Caco-2 (cell line): ENCODE data around the gene ZSCAN5A. TPM values are rescaled to one million over a fixed set of nuclear protein-coding genes. Genes with fewer than 3 reads are reported as not detected.

ENCODE experiments used
- BruUV-seq: library from RNA; stranded (reverse); fragments of 400-500 nt; replicated peaks from 2 replicates; lab custom pipeline; 2021; lab: Mats Ljungman, UMichigan
- CTCF ChIA-PET: fragments of 300-600 bp; sonication (Branson Sonifier 250); formaldehyde crosslinking; loops from one replicate; lab custom pipeline; 2022; ENCODE audit warnings: antibody characterized with exemption; lab: Charles Lee
- POLR2A ChIA-PET: fragments of 300-600 bp; sonication (Branson Sonifier 250); formaldehyde crosslinking; loops from one replicate; lab custom pipeline; 2022; ENCODE audit warnings: antibody characterized with exemption; lab: Charles Lee
- DNase-seq, 2 experiments: peaks; one replicate each; pipeline versions ENCODE4 v3.0.0 to v3.0.0-alpha.2; 2020 to 2022
- H3K27me3 ChIP-seq: replicated peaks from 2 replicates; pipeline ENCODE4 v1.6.0; 2011; ENCODE audit warnings: low read length; ENCODE audit not compliant: control insufficient read depth, insufficient read depth
- H3K36me3 ChIP-seq: 2 replicates; pipeline ENCODE4 v1.5.1; 2011; ENCODE audit warnings: low read length; ENCODE audit not compliant: control insufficient read depth, insufficient read depth
- H3K4me1 ChIP-seq: fragments of 250-450 bp; sonication (Bioruptor Pico); 2 replicates; pipeline ENCODE4 v1.5.1; 2020; ENCODE audit warnings: mild to moderate bottlenecking
- H3K4me3 ChIP-seq: 2 replicates; pipeline ENCODE4 v1.5.1; 2011; ENCODE audit warnings: low read depth, mild to moderate bottlenecking, control low read depth, low read length
- H3K9me3 ChIP-seq: fragments of 250-450 bp; sonication (Bioruptor Pico); 2 replicates; pipeline ENCODE4 v1.5.1; 2020; ENCODE audit warnings: mild to moderate bottlenecking, moderate library complexity
- H3K27ac Mint-ChIP-seq: one replicate; pipeline ENCODE4 v1.8.0; 2022; ENCODE audit warnings: mixed read lengths; ENCODE audit not compliant: unreplicated experiment
- H3K27me3 Mint-ChIP-seq: one replicate; pipeline ENCODE4 v1.8.0; 2022; ENCODE audit warnings: mixed read lengths; ENCODE audit not compliant: insufficient read depth, unreplicated experiment
- H3K36me3 Mint-ChIP-seq: one replicate; pipeline ENCODE4 v1.8.0; 2022; ENCODE audit warnings: mild to moderate bottlenecking, mixed read lengths; ENCODE audit not compliant: insufficient read depth, unreplicated experiment
- H3K4me1 Mint-ChIP-seq: one replicate; pipeline ENCODE4 v1.8.0; 2022; ENCODE audit warnings: low read depth, mixed read lengths; ENCODE audit not compliant: unreplicated experiment
- H3K4me3 Mint-ChIP-seq: one replicate; pipeline ENCODE4 v1.8.0; 2022; ENCODE audit warnings: mild to moderate bottlenecking, moderate library complexity, mixed read lengths; ENCODE audit not compliant: unreplicated experiment
- H3K9me3 Mint-ChIP-seq: one replicate; pipeline ENCODE4 v1.8.0; 2022; ENCODE audit warnings: mixed read lengths; ENCODE audit not compliant: unreplicated experiment
- intact Hi-C: fragments of 100-400 bp; cut with micrococcal nuclease; formaldehyde crosslinking; loops from one replicate; pipeline ENCODE4 v1.10.0; 2022; ENCODE audit not compliant: unreplicated experiment
- total RNA-seq: library from RNA; stranded (reverse); gene quantifications from 2 replicates; pipeline ENCODE4 v1.2.3, GENCODE V29; 2022
- TF ChIP-seq, protein P1 (sequence below), 2 experiments: fragments of 200-600 bp in 1 of 2; IDR thresholded peaks; 1 replicate in 1 of 2; 2 replicates in 1 of 2; pipeline versions ENCODE4 v1.5.1 to v1.8.0; 2011 to 2022; ENCODE audit warnings: antibody characterized with exemption in 1 of 2, control low read depth in 1 of 2, inconsistent platforms in 1 of 2, low read depth in 1 of 2, low read length in 1 of 2, mild to moderate bottlenecking in 1 of 2, moderate library complexity in 1 of 2; ENCODE audit not compliant: insufficient read depth in 1 of 2, severe bottlenecking in 1 of 2, unreplicated experiment in 1 of 2

ZSCAN5A gene
- total RNA-seq, 1 experiment from 2014 or later: 11.3 TPM

GRCh38 chr19:56317749-56318148 is 3.1 kb upstream of the ZSCAN5A start:
- peaks cover 26% of the 10 kb centered on the region for H3K36me3 Mint-ChIP-seq
- intact Hi-C loops: no loop called here
- ChIA-PET CTCF (no interaction called here), POLR2A (no interaction called here)
- no peaks in the 10 kb centered on the region for H3K9me3 ChIP-seq
- TF ChIP-seq, protein P1, sequence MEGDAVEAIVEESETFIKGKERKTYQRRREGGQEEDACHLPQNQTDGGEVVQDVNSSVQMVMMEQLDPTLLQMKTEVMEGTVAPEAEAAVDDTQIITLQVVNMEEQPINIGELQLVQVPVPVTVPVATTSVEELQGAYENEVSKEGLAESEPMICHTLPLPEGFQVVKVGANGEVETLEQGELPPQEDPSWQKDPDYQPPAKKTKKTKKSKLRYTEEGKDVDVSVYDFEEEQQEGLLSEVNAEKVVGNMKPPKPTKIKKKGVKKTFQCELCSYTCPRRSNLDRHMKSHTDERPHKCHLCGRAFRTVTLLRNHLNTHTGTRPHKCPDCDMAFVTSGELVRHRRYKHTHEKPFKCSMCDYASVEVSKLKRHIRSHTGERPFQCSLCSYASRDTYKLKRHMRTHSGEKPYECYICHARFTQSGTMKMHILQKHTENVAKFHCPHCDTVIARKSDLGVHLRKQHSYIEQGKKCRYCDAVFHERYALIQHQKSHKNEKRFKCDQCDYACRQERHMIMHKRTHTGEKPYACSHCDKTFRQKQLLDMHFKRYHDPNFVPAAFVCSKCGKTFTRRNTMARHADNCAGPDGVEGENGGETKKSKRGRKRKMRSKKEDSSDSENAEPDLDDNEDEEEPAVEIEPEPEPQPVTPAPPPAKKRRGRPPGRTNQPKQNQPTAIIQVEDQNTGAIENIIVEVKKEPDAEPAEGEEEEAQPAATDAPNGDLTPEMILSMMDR (IDR thresholded peaks at IDR 0.05; ENCODE audit: insufficient read depth in 1 of 2, low read depth in 1 of 2, low read length in 1 of 2, severe bottlenecking in 1 of 2, unreplicated experiment in 1 of 2): no peak
- DNase-seq: no peak
- H3K4me3 Mint-ChIP-seq: no peak overlapping the region
- no peaks in the 10 kb centered on the region for H3K36me3 ChIP-seq
- H3K4me1 ChIP-seq: peaks cover 9% of the 10 kb centered on the region; the same call in 1 of the 2 replicates
- no peak overlapping the region for H3K27ac Mint-ChIP-seq
- no peak overlapping the region for H3K4me3 ChIP-seq
- H3K9me3 Mint-ChIP-seq: no peaks in the 10 kb centered on the region
- peaks cover 2% of the 10 kb centered on the region for H3K27me3 Mint-ChIP-seq
- H3K4me1 Mint-ChIP-seq: peaks cover 12% of the 10 kb centered on the region
- BruUV-seq: no TSS peak
- no peaks in the 10 kb centered on the region for H3K27me3 ChIP-seq

GRCh38 chr19:56316728-56317127 is 2.1 kb upstream of the ZSCAN5A start:
- Mint-ChIP-seq H3K9me3 (no peaks in the 10 kb centered on the region), H3K4me1 (peaks cover 12% of the 10 kb centered on the region), H3K27ac (no peak overlapping the region), H3K36me3 (peaks cover 27% of the 10 kb centered on the region), H3K27me3 (no peaks in the 10 kb centered on the region), H3K4me3 (peak overlapping the region; percentile 86)
- Histone ChIP-seq H3K36me3 (no peaks in the 10 kb centered on the region), H3K27me3 (no peaks in the 10 kb centered on the region), H3K4me3 (no peak overlapping the region), H3K9me3 (no peaks in the 10 kb centered on the region), H3K4me1 (peaks cover 9% of the 10 kb centered on the region; the same call in 1 of the 2 replicates)
- intact Hi-C loops: no loop called here
- BruUV-seq: no TSS peak
- CTCF ChIA-PET: no interaction called here
- POLR2A ChIA-PET: interaction anchor here (0.6 kb wide), 1 partner anchor 176 kb away, joined by 5 read pairs; the partner anchor contains the start of gene ZNF444
- TF ChIP-seq, protein P1 (IDR thresholded peaks at IDR 0.05; ENCODE audit: insufficient read depth in 1 of 2, low read depth in 1 of 2, low read length in 1 of 2, severe bottlenecking in 1 of 2, unreplicated experiment in 1 of 2): no peak
- no peak for DNase-seq

DNA sequence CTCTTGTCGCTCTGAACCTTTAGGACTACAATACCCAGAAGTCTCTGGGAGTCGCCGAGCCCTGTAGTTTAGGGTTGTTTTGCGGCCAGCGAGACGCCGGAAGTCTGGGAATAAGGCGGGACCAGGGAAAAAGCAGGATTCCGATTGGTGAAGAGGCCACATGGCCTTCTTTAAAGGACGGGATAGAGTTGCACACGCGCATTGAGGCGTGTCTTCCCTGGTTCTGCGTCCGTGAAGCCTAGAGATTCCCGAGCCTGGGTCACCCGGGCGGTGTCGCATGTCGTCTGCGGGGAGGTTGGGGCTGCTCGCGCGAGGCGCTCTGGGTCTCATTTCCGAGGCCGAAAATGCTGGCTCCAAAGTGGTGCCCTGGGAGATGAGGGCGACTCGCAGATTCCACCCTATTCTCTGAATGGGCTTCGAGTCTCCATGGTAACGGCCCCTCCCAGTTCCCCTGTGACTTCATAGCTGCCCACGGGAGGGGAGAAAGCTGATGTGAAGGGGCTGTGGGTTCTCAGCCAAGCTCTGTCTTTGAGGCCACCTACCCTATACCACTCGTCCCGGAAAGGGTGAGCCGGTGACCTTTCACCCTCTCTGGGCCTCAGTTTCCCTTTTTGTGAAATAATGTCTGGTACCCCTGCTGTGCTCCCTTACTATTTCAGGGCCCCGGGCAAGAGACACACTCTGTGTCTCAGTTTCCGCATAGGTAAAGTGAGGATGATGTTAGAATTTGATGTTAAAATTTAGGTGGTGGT is 614 bp upstream of the ZSCAN5A start:
- Histone ChIP-seq H3K4me1 (peaks cover 9% of the 10 kb centered on the region; the same call in 1 of the 2 replicates), H3K36me3 (no peaks in the 10 kb centered on the region), H3K4me3 (peak overlapping the region; percentile 66), H3K9me3 (no peaks in the 10 kb centered on the region), H3K27me3 (no peaks in the 10 kb centered on the region)
- DNase-seq: peak; percentile 96 to 98
- BruUV-seq: TSS peak; percentile 68
- peak overlapping the region; percentile 98 for H3K27ac Mint-ChIP-seq
- ChIA-PET POLR2A (interaction anchor here (0.6 kb wide), 5 partner anchors 174 to 195 kb away, joined by 3 to 7 read pairs (median 3); no protein-coding TSS in a partner anchor), CTCF (interaction anchor here (0.6 to 2.3 kb wide), 6 partner anchors 18 to 1339 kb away, joined by 3 to 18 read pairs (median 6); no protein-coding TSS in a partner anchor)
- no peaks in the 10 kb centered on the region for H3K27me3 Mint-ChIP-seq
- peak overlapping the region; percentile 86 for H3K4me3 Mint-ChIP-seq
- H3K9me3 Mint-ChIP-seq: no peaks in the 10 kb centered on the region
- peaks cover 12% of the 10 kb centered on the region for H3K4me1 Mint-ChIP-seq
- intact Hi-C loops: loop anchor here (2.0 kb wide), 1 partner anchor 194 kb away; the partner anchor contains the start of gene ZNF787
- peaks cover 27% of the 10 kb centered on the region for H3K36me3 Mint-ChIP-seq
- TF ChIP-seq, protein P1 (IDR thresholded peaks at IDR 0.05; ENCODE audit: insufficient read depth in 1 of 2, low read depth in 1 of 2, low read length in 1 of 2, severe bottlenecking in 1 of 2, unreplicated experiment in 1 of 2): no peak
